ENCODE results near the gene ZNHIT2.

GRCh38 chr11:65156256-65156655, 38.8 kb upstream of the ZNHIT2 start:
- TF ChIP-seq CTCF (IDR thresholded peaks at IDR 0.05 in 4 of 5, conservative IDR thresholded peaks at IDR 0.05 in 1 of 5) (no peak), POLR2A (IDR thresholded peaks at IDR 0.05) (no peak)

All from gastrocnemius medialis (tissue), 4 donors.